GM18508 (cell line): Measurements from ENCODE around the gene IRS1.

Source experiments
- ATAC-seq: cut with Tn5 transposase; IDR thresholded peaks from one replicate; pipeline ENCODE4 v1.9.1; 2021; ENCODE audit warnings: moderate number of reproducible peaks; ENCODE audit not compliant: insufficient read depth, unreplicated experiment

The IRS1 gene

DNA sequence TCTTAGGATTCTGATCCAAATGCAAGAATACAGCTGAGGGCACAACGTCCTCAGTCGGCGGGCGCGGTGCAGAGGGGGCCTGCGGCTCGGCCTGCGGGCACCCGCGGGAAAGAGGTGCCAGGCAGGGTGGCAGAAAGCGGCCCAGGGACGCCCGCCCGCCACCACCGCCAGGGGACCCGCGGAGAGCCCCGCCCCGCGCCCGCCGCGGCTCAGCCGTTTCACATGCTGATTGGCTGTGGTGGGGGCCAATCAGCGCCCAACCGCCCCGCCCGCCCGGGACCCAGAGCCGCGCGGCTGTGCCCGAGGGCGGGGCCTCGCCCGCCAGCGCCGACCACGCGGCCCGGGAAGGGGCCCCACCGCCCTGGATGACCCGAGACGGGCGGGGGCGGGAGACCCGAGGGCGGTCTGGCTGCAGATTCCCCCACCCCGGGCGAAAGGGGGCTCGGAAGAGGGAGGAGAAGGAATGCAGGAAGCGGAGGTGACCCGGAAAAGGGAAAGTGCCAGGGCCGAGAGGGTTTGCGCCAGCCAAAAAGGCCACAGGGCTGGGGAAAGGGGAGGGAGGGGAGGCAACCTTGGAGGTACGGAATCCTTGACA, 8.0 kb downstream of the IRS1 start:
- peak; percentile 66 for ATAC-seq

- ATAC-seq, result peak; percentile 57
Measured at GRCh38 chr2:226791056-226791486, 8.5 kb downstream of the IRS1 start.

- no peak for ATAC-seq
Measured at GRCh38 chr2:226790431-226790830, 9.2 kb downstream of the IRS1 start.

DNA sequence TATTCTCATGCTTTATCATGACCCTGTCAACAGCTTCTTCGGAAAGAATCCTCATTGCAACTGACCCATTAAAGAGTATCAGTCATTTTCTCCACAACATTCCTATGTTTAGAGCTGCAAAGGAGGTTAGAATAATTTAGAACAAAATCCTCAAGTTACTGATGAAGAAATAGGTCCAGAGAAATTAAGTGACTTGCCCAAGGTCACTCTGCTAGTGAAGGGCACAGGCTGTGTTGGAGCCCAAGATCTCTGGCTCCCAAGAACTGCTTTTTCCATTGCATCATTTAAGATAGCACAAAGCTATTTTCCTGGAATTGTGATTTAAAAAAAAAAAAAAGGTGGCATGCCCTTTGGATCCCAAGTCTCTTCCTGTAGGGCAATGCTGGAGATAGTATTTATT, 9.6 kb downstream of the IRS1 start:
- no peak for ATAC-seq

- ATAC-seq, result no peak
Measured at GRCh38 chr2:226788881-226789490, 10.6 kb downstream of the IRS1 start.

GRCh38 chr2:226788064-226788463, 11.6 kb downstream of the IRS1 start:
- no peak for ATAC-seq

- no peak for ATAC-seq
Measured at GRCh38 chr2:226783885-226784284, 15.7 kb downstream of the IRS1 start.

DNA sequence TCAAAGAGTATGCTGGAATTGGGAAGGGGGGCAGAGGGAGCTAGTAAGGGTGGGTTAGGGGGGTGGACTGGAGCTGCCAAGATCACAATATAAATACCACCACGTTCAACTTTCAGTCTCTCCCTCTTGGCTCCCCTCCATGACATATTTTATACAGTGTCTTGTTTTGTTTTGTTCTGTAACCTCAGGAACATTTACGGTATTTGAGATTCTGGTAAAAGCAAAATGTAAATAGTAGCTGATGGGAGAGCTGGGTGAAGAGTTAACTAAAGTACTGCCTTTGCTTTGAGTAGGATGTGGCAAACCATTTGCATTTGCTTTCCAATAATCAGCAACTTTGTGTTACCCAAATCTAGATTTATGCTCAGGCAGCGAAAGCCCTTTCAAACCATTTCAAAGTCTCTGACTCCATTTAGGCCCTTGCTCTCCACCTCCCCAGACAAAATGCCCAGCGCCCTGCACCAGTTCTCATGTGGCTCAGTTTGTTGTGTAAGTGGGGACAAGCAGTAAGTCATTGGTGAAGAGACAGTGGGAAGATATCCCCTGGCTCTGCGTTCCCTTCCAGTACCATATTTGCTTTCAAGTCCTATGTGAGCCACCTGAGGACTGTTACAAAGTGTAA, 17.4 kb downstream of the IRS1 start:
- ATAC-seq, result no peak

- no peak for ATAC-seq
Measured at GRCh38 chr2:226780431-226780830, 19.2 kb downstream of the IRS1 start.

DNA sequence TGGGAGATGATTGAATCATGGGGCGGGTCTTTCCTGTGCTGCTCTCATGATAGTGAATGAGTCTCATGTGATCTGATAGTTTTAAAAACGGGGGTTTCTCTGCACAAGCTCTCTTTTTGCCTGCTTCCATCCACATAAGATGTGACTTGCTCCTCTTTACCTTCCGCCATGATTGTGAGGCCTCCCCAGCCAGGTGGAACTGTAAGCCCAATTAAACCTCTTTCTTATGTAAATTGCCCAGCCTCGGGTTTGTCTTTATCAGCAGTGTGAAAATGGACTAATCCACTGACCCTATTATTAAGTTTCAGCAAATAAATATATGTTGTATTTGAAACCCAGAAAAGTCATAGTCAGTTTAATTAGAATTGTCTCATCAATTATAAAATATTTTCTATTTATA, 22.0 kb downstream of the IRS1 start:
- ATAC-seq, result no peak

DNA sequence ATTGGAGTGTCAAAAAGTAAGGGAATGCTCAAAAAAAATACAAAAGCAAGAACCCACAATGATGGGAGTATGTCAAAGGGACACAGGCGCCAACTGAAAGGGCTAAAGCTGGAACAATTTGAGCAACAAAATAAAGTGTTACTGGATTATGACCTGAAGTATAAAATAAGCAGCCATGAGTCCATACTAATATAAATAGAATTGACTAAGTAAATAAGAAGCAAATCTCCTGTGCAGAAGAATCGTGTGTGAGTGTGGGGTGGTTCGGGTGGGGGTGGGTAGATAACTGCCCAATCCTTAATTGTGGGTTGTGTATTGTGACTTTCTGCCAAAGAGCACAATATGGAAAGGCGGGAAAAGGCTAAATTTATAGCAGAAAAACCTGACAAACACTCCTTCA, 23.5 kb downstream of the IRS1 start:
- ATAC-seq, result no peak

- no peak for ATAC-seq
Measured at GRCh38 chr2:226775032-226775509, 24.5 kb downstream of the IRS1 start.

GRCh38 chr2:226773291-226773690, 26.3 kb downstream of the IRS1 start:
- peak; percentile 5 for ATAC-seq

DNA sequence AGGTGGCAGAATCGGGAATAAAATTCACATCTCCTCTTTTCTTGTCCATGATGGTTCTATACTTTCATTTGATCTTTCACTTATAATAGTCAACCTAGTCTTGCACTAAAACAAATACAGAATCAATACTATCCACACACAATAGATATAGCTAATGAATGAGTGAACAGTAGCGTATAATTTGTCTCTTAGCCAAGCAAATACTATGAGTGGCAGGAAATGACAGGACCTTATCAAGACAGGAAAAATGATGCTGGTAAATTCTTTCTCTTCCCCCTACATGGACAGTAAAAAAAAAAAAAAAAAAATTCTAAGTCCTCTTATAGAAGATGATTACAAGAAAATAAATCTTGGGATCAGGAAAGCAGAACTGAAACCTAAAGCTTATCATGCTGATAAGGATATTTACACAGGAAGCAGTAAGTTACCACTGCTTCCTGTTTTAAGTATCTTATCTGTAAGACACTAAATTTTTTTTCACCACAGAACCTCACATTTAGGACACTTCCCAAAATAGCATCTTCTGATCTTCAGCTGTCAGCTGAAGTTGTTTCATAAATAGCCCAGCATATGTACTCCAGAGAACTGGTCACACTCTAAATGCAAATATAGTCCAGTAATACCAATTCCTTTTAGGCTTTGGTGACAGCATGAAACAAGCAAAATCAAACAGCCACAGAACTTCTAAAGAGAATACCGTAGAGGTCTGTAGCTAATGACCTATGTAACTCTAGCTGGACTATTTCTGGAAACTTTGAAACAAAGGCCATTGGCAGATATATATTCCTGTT, 27.0 kb downstream of the IRS1 start:
- ATAC-seq, result peak; percentile 97

DNA sequence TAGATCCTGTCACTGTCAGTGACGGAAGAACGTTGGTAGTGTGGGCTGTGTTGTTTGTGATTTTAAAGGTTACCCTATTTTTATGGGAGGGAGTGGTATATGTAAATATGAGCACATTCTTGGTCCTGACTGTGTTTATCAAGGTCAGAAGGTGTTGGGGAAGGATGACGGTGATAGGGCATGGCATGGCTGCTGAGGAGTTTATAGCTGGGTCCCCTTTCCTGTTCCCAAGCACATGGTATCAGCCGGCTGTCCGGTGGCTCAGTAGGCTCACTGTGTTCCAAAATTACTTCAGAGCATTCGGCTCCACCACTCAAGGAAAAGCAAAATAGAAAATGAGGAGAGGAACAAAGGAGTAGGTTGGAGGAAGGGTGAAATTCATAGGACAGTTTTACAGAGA, 28.6 kb downstream of the IRS1 start:
- ATAC-seq, result no peak

DNA sequence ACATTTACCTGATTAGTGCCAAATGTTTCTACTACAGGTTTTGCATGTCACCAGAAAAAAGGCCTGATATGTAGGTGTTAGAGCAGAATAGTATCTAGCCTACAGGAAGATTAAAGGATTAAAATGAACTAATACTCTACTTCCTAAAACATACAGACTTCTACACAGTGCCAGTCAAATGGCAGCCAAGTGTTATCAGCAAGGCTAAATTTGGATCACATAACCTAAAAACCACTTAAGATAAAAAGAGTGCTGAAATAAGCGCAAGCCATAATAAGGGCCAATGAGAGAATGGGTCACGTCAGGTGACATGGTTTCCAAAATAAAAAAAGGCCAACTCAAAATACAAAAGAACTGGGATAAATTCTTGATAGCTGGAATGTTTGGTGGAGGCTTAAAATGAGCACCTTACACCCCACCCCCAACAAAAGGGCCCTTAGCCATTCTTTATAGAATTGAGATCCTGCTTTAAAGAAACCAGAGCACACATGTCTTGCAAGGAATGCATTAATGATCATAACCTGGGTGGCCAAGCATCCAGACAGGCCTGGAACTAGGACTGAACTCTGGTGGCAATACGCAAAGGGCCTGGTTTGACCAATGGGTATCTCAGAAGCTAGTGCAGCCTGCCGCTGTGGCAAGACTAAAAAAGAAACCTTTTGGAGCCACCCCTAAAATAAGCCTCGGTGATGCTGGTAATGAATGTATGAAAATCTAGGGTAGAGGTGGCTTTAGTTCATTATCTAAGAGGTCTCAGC, 32.4 kb downstream of the IRS1 start:
- ATAC-seq, result no peak

GRCh38 chr2:226766352-226767055, 33.1 kb downstream of the IRS1 start:
- ATAC-seq, result no peak

- ATAC-seq, result no peak
Measured at GRCh38 chr2:226763320-226763719, 36.3 kb downstream of the IRS1 start.

- ATAC-seq, result no peak
Measured at GRCh38 chr2:226761195-226761583, 38.4 kb downstream of the IRS1 start.
